Measurements from ENCODE around the gene CHAF1B. TPM values are rescaled to one million over a fixed set of nuclear protein-coding genes. Genes with fewer than 3 reads are reported as not detected.
"Not testable (repeated sequence)": the region's sequence is repeated elsewhere in the genome, so short reads cannot be mapped to it uniquely, and the experiment has no call there.

The CHAF1B gene
- total and polyA plus RNA-seq, 2 donors (not counting 3 experiments of a cell fraction or from before 2014, with no cell fraction given): 7.0 to 13.0 TPM

DNA sequence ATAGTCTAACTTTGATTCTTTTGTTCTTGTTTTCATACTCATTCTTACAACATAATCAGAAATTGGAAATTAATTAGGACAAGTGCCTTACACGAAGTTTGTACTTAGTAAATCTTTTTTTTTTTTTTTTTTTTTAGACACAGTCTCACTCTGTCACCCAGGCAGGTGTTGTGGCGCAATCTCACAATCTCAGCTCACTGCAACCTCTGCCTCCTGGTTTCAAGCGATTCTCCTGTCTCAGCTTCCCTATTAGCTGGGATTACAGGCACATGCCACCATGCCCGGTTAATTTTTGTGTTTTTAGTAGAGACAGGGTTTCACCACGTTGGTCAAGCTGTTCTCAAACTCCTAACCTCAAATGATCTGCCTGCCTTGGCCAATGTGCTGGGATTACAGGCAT, 12.4 kb downstream of the CHAF1B start:
- H3K9me3 ChIP-seq (replicated peaks; ENCODE audit: control insufficient read depth, insufficient read depth, low read length): no peaks in the 10 kb centered on the region
- H4K20me1 ChIP-seq (replicated peaks; ENCODE audit: control insufficient read depth, extremely low read depth, insufficient read depth, low read length): no peaks in the 10 kb centered on the region
- no peaks in the 10 kb centered on the region for H3K9me1 ChIP-seq (replicated peaks; ENCODE audit: control insufficient read depth, extremely low read depth, insufficient read depth, low read length)
- ChIA-PET POLR2A (interaction anchor here (0.7 kb wide), 1 partner anchor 977 kb away, joined by 5 read pairs; no protein-coding TSS in a partner anchor), CTCF (interaction anchor here (0.6 to 1.4 kb wide), 2 partner anchors 10 to 275 kb away, joined by 3 read pairs; no protein-coding TSS in a partner anchor)
- DNase-seq (ENCODE audit: low read depth, low spot score): no peak
- TF ChIP-seq EZH2 (IDR thresholded peaks at IDR 0.05; ENCODE audit: borderline replicate concordance, low read depth, low read length, severe bottlenecking): no peak
- TF ChIP-seq POLR2A (IDR thresholded peaks at IDR 0.05; ENCODE audit: low read depth, low read length): no peak
- TF ChIP-seq, protein P1, sequence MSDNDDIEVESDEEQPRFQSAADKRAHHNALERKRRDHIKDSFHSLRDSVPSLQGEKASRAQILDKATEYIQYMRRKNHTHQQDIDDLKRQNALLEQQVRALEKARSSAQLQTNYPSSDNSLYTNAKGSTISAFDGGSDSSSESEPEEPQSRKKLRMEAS (IDR thresholded peaks at IDR 0.05; ENCODE audit: insufficient read depth, insufficient read length): no peak
- no peak for TF ChIP-seq FOS (IDR thresholded peaks at IDR 0.05; ENCODE audit: borderline replicate concordance, insufficient read depth, low read length)
- no peak for TF ChIP-seq GATA2 (IDR thresholded peaks at IDR 0.05; ENCODE audit: insufficient read depth, insufficient read length, low read depth, low read length)
- no peak for TF ChIP-seq MYC (IDR thresholded peaks at IDR 0.05; ENCODE audit: low read depth, low read length)
- no peak for TF ChIP-seq POLR2AphosphoS5 (IDR thresholded peaks at IDR 0.05; ENCODE audit: insufficient read depth, low read depth, low read length)
- TF ChIP-seq CTCF (IDR thresholded peaks at IDR 0.05; ENCODE audit: extremely low read depth in 1 of 2, insufficient read depth in 1 of 2, low read depth in 1 of 2, low read length in 2 of 2): no peak
- no peak for TF ChIP-seq JUN (IDR thresholded peaks at IDR 0.05; ENCODE audit: borderline replicate concordance, insufficient read depth, insufficient read length, low read depth)
- H3K4me1 ChIP-seq (ENCODE audit: control insufficient read depth, extremely low read depth, insufficient read depth, low read length): no peaks in the 10 kb centered on the region
- BruUV-seq (replicated peaks): no TSS peak
- no peak overlapping the region for H3K4me3 ChIP-seq (replicated peaks in 1 of 3; ENCODE audit: insufficient read depth in 1 of 3, low read depth in 1 of 3, low read length in 3 of 3)
- dilution Hi-C loops (cut with MboI; ENCODE audit: extremely low pct_ligation_motif_present, low sequenced_read_pairs): no loop called here
- FAIRE-seq: peak; percentile 12
- no peak overlapping the region for H3K4me2 ChIP-seq (ENCODE audit: insufficient read depth, low read length)
- H3K27ac ChIP-seq (ENCODE audit: insufficient read depth, low read depth, low read length): no peak overlapping the region
- no peak overlapping the region for H2AFZ ChIP-seq (ENCODE audit: low read depth, low read length)
- peaks cover 0 to 3% of the 10 kb centered on the region in 2 experiments for H3K36me3 ChIP-seq (ENCODE audit: control insufficient read depth in 2 of 2, extremely low read depth in 1 of 2, insufficient read depth in 2 of 2, low read length in 2 of 2)
- H3K79me2 ChIP-seq (ENCODE audit: control insufficient read depth, insufficient read depth, low read length): no peaks in the 10 kb centered on the region
- intact Hi-C loops (cut with micrococcal nuclease): no loop called here
- no peaks in the 10 kb centered on the region for H3K27me3 ChIP-seq (ENCODE audit: control insufficient read depth in 2 of 2, insufficient read depth in 2 of 2, low read length in 2 of 2)
- H3K9ac ChIP-seq (replicated peaks; ENCODE audit: extremely low read depth, insufficient read depth, low read length): no peak overlapping the region

DNA sequence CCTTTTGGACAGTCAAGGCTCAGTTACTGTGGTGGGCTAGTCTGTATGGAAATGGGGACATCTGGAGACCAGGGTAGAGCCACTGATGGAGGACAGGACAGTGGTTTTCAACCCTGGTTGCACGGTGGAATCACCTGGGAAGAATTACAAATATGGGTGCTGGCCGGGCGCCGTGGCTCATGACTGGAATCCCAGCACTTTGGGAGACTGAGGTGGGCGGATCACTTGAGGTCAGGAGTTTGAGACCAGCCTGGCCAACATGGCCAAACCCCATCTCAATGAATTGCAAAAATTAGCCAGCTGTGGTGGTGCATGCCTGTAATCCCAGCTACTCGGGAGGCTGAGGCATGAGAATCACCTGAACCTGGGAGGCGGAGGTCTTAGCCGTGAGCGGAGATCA, 14.5 kb downstream of the CHAF1B start:
- H3K4me1 ChIP-seq (ENCODE audit: control insufficient read depth, extremely low read depth, insufficient read depth, low read length); H4K20me1 ChIP-seq (replicated peaks; ENCODE audit: control insufficient read depth, extremely low read depth, insufficient read depth, low read length); H3K79me2 ChIP-seq (ENCODE audit: control insufficient read depth, insufficient read depth, low read length); H3K27me3 ChIP-seq (ENCODE audit: control insufficient read depth in 2 of 2, insufficient read depth in 2 of 2, low read length in 2 of 2); H3K4me2 ChIP-seq (ENCODE audit: insufficient read depth, low read length); H3K27ac ChIP-seq (ENCODE audit: insufficient read depth, low read depth, low read length); H3K9me1 ChIP-seq (replicated peaks; ENCODE audit: control insufficient read depth, extremely low read depth, insufficient read depth, low read length); H3K9me3 ChIP-seq (replicated peaks; ENCODE audit: control insufficient read depth, insufficient read depth, low read length); H2AFZ ChIP-seq (ENCODE audit: low read depth, low read length); BruUV-seq (replicated peaks); FAIRE-seq; H3K9ac ChIP-seq (replicated peaks; ENCODE audit: extremely low read depth, insufficient read depth, low read length); DNase-seq (ENCODE audit: low read depth, low spot score); intact Hi-C loops (cut with micrococcal nuclease); CTCF ChIA-PET; H3K36me3 ChIP-seq (ENCODE audit: control insufficient read depth in 2 of 2, extremely low read depth in 1 of 2, insufficient read depth in 2 of 2, low read length in 2 of 2); H3K4me3 ChIP-seq (replicated peaks in 1 of 3; ENCODE audit: insufficient read depth in 1 of 3, low read depth in 1 of 3, low read length in 3 of 3); dilution Hi-C loops (cut with MboI; ENCODE audit: extremely low pct_ligation_motif_present, low sequenced_read_pairs); POLR2A ChIA-PET: not testable (repeated sequence)
